Dedifferentiated amniotic fluid mesenchymal stem cell (primary cell): ENCODE results near the gene LIMS2.

Experiments used
- DNase-seq: peaks from one replicate; pipeline ENCODE4 v3.0.0-alpha.2; 2016; ENCODE audit errors: extremely low spot score

LIMS2 gene

DNA sequence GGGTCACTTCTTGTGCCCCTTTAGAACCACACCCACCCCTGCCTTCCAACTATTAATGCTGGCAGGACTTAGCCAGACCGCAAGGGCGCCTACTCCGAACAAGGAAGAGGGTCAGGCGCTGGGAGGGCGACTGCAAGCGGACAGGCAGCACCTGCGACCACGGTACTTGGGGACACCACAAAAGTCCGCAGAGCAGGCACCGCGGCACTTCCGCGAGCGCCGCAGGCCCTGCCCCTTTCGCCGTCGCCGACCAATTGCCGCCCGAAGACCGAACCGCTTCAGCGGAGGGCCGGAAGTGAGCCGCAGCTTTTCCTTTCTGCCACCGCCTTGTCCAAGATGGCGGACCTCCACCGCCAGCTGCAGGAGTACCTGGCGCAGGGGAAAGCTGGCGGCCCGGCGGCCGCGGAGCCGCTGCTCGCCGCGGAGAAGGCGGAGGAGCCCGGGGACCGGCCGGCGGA, 25.9 kb upstream of the LIMS2 start, which contains the start of gene SFT2D3:
Gene SFT2D3 (plus strand): TSS at position 305 of the 458 bp plus-strand sequence. CDS start 32 bp downstream, at position 337.
- peak; percentile 88 for DNase-seq

DNA sequence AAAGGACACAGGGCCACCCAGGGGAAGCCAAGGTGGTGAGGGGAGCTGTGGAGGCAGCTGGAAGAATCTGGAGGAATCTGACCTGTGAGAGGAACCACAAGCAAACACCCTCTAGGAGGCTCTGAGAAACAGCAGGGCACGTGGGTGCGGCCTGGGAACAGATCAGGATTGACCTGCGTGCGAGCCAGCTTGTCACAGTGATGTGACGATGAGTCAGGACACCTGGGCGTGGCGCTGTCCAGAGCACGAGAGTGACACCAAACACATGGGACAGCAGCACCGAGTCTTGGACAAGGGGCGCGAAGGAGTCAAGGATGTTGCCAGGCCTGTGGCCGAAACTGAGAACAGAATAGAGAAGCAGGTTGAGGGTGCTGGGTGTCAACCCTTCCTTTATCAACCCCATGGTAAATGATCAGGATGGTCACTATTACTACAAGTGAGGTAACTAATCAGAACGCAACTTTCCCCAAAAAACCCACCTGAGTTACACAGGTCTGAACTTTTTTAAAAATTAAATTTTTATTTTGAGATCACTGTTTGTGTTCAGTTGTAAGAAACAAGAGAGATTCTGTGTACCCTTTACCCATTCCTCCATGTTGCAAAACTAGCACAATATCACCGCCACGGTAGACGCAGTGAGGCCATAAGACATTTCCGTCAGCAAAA, 25.3 kb upstream of the LIMS2 start:
- no peak for DNase-seq

DNA sequence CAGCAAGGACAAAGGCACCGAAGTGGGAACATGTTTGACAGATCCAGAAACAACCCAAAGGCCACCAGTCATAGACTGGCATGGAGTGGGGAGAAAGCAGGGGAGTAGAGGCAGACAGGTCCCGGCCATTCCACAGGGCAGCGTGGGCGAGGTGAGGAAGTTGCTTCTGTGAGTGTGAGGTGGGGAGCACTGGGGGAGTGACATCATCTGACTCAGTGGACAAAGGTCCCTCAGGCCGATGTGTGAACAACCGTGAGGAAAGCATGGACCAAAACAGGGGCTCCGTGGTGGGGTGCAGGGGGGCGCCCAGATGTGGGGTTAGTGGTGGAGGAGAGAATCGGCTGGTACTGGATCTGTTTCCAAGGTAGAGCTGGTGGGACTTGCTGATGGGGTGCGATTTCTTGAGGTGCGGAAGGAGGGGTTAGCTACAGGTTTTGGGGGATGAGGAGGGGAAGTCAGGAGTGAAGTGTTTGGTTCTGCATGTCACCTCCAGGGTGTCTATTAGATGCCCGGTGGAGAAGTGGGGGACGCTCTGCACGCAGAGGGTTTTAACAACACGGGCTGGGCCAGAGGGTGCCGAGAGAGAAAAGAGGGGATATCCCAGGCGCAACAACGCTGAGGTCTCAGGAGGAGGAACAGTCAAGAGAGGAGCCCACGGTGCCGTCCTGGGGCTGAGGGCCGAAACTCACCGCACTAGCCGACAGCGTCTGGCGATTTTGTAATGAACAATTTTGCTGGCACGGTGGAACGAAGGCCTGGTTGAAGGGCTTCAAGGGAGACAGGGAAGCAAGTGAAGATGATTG, 23.4 kb upstream of the LIMS2 start:
- DNase-seq, result no peak

DNA sequence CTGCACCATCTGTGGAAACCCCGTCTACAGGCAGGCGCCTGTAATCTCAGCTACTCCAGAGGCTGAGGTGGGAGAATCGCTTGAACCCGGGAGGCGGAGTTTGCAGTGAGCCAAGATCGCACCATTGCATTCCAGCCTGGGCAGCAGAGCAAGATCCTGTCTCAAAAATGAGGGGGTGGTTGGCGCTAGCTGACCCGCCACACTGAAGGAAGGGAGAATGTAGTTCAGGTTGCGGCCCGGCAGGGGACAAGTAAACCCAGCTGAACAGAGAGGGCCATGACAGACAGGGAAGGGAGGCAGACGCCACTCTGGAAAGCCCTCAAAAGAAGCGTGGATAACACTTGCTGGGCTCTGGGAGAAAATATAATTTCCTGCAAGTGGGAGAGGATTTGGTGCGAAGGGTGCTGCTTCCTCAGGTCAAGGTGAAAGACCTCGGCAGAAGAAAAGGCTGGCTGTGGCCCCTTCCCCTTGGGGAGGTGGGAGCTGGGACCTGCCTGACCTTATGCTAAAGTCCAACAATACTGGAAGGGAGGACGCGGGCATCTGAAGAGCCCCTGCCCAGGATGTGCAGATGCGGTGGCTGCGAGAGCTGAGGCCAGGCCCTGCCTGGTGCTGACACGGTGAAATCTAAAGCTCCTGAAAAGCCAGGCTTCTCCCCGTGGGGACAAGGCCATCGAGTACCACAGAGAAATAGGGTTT, 22.3 kb upstream of the LIMS2 start:
- DNase-seq, result no peak

DNA sequence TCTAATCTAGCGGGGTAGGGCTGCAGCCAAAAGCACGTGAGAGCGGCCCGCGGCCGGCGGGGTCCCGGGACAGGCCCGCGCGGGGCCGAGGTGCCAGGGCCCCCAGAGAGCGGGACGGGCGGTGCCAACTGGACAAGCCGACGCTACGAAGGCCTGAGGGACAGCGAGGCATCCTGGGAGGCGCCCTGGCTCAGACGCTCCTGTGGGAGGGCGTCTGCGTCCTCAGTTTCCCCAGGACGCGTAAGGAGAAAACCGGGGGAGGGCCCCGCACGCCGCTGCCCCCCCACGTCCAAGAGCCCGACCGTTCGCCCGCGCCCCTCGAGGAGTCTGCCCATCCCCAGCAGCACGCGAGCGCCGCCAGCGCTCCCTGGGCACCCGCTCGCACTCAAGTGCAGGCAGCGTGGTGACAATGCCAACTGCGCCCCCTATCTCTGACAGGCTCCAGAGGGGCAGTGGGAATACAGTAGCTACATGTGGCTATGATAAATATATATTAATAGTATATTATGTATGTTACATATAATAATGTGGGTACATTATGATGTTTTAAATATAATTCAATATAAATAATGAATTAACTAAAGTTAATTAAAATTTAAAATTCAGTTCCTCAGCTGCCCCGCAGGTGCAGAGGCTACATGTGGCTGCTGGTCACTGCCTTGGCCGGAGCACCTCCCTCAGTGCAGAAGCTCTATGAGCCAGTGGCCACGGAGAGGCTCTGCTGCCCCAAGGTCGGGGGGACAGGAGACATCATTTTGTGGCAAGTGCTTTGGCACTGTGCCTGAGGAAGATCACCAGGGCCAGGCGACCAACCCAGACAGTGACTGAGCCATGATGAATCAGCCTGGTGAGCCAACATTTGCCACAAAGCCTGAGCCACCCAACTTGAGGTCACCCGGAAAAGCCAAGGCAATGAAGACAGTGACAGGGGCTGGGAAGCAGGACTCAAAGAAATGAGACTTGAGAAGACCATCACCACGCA, 20.5 kb upstream of the LIMS2 start:
- peak; percentile 53 for DNase-seq

DNA sequence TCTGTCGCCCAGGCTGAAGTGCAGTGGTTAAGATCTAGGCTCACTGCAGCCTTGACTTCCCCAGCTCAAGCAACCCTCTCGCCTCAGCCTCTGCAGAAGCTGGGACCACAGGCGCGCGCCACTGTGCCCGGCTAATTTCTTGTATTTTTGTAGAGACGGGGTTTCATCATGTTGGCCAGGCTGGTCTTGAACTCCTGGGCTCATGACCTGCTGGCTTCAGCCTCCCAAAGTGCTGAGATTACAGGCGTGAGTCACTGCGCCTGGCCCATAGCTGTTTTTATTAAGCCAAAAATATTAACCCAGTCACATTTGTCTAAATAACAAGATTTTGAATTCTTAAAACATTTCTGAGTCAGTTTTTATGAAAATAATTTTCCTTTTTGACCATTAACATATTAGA, 19.7 kb upstream of the LIMS2 start:
- DNase-seq, result no peak

DNA sequence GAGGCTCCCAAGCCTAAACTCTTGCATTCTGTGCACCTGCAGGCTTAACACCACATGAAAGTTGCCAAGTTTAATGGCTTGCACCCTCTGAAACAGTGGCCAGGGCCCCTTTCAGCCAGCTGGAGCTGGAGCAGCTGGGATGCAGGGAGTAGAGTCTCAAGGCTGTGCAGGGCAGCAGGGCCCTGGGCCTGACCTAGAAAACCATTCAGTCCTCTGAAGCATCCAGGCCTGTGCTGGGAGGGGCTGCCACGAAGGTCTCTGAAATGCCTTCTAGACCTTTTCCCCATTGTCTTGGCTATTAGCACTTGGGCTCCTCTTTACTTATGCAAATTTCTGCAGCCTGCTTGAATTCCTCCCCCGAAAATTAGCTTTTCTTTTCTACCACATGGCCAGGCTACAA, 15.4 kb upstream of the LIMS2 start:
- DNase-seq, result no peak

DNA sequence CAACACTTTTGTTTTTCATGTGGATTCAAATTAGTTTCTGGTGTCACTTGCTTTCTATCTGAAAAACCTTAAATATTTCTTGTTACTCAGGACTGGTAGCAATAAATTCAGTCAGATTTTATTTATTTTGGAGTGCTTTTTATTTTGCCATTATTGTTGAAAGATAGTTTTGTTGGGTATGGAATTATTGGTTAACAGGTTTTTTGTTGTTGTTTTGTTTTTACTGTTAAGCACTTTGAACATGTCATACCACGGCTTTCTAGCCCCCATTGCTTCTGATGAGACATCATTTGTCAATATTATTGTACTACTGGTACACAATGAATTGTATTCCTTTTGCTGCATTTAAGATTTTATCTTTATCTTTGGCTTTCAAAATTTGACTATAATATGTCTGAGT, 13.1 kb upstream of the LIMS2 start:
- no peak for DNase-seq

DNA sequence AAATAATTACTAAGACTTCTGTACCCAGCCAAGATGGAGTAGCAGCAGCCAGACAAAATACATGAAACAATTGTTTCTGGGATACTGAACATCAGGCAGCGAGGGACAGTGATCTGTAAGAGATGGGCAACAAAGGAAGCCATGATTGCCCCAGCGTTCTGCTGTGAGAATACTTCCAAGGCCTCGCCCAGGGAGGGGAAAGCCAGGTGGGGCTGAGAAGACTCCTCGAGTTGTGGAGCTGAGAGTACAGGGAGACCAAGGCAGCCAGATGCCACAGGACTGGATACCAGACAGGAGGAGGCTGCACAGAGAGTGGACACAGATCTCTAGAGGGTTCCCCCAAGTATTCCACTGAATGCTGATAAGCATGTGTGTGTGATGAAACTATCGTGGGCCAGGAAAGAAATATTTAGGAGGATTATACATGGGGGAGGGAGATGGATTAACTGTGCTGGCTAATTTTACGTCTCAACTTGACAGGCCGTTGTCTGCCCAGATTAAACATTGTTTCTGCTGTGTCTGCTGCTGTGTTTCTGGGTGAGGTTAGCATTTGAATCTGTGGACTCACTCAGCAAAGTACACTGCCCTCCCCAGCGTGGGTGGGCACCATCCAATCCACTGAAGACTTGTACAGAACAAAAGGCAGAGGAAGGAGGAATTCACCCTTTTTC, 10.2 kb upstream of the LIMS2 start:
- no peak for DNase-seq

DNA sequence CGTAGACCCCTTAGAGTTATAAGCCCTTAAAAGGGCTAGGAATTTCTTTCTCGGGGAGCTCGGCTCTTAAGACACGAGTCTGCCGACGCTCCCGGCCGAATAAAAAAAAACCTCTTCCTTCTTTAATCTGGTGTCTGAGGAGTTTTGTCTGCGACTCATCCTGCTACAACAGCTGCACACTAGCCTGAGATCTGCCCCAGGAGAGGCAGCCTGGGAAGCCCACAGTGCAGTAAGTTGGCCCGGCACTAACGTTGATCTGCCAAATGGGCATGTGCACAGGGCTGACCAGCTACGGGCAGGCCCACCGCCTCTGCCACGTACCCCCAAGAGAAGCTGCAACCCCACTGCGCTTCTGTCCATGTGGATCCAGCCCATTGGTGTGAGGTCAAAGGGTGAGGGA, 8.4 kb upstream of the LIMS2 start:
- DNase-seq, result no peak

DNA sequence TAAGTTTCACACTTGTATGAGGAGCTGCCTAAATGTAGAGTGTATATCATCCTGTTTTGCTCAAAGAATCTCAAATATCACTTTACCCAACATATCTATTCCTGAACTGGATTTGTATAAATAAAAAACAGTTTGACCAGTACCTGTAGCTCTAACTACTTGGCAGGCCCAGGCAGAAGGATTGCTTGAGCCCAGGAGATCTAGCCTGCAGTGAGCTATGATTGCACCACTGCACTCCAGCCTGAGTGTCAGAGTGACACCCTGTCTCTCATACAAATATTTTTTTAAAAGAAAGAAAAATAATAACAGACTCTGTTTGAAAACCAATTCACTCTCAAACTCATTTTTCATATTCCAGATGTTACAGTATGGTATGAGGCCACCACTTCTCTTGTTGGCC, 7.7 kb upstream of the LIMS2 start:
- no peak for DNase-seq

DNA sequence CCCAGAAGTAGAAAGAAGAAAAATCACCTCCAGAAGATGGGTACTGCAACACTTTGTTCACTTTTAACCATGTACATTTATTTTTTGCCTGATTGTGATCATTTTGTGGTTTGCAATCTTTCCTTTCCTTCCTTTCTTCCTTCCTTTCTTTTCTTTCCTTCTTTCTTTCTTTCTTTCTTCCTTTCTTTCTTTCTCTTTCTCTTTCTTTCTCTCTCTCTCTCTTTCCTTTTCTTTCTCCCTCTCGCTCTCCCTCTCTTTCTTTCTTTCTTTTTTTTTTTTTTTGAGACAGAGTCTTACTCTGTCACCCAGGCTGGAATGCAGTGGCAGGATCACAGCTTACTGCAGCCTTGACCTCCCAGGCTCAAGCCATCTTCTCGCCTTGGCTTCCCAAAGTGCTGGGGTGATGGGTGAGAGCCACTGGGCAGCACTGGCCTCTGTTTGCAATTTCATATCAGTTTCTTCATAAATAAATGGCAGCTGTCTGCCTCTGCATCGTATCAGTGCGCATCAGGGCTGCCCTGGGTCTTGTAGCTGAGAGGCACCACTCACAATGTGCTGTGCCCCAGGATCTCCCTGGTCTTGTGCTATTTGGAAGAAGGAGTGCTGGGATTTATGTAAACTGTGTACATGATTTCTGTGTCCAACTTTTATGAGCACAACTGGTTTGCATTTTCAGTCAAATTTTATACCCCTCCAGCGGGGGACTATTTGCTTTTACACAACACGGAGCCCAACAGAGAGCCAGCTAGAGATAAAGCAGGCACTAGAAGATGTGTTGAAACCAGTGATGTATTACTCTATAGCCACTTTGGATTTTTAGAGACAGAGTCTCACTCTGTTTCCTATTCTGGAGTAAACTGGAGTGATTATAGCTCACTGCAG, 6.9 kb upstream of the LIMS2 start:
- DNase-seq, result no peak

DNA sequence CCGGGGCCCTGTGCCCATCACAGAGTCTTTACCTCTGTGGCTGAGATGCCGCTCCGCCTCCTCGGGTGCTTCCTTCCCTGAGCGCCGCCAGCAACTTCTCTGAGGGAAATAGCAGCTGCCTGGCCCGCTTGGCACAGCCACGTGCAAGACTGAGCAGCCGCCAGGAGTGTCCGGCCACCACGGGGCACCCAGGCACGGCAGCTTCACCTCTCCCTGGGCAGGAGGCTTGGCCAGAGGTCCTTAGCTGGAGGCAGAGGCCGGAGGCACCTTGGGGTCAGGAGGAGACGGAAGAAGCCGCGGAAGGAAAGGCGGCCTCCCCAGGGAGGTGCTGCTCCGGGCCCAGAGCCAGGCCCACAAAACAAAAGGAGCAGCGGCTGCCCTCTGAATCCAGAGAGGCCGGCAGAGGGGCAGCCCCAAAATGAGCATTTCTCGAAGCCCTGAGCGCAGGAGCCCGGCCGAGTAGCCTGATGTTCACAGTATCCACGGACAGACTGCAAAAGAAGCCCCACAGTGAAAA, 6.0 kb upstream of the LIMS2 start:
- no peak for DNase-seq

DNA sequence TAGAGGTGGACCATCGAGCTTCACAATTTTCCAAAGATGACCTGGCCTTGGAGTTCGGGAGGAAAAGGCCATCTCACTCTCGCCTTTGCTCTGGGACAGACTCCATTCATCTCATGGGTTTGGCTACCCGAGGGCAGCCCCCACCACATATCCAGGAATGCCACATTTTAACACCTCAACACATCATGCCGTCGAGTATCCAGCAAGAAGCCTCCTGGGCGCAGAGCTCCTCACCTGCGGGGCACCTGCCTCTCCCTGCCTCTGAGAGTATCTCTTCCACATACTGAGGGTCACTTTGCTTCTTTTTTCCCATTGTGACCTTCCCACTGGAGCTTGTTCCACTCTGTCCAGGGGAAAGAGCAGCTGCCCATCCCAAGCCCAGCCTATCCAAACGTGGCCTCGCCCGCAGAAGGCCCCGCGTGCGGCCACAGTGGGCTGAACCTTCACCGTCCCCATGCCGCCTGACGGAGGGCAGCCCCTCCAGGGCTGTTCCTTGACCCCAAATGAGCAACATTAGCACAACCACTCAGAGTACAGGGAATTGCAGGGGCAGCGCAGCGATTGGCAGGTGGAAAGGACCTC, 5.5 kb upstream of the LIMS2 start:
- DNase-seq, result no peak

DNA sequence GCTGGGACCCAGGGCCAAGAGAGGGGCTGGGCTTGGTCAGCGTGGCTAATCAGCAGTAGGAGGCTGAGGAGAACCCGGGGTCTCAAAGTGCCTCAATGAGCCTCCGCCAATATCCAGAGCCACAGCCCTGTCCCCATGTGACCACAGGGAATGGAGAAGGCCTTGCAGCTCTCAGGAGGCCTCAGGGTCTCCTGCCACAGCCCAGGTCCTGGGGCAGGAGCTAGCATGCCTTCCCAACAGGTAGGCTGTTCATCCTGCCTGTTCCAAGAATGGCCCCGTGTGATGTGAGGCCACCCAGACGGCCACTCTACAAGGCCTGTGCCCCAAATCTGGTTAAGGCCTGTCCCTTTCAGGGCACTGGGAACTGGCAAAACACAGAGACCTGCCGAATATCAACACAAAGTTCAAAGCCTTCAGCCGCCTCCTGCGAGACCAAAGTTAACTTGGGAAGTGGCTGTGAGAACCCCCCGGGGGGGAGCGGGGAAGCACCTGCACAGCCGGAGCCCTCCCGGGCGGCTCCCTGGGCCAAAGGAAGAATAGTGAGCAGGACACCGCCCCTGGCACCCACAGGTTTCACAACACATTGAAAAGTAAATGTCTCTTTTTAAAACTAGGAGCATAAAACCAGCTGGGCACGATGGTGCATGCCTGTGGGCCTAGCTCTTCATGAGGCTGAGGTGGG, 4.5 kb upstream of the LIMS2 start:
- DNase-seq, result no peak

DNA sequence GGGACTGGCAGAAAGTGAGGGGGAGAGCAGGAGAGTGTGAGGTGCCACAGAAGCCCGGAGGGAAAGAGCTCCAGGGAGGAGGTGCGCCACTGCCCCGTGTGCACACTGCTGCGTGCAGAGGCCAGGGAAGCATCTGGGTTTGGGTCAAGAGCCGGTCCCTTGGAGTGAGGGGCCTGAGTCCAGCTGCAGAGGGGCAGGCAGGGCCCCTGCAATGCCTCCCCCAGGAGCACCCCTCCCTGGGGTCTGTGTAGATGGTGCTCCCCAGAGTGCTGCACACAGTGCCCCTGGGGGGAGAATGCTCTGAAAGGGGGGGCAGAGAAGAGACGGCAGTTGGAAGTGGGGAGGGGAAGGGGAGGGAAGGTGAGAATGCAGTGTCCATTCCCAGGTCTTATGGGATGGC, 3.7 kb upstream of the LIMS2 start:
- DNase-seq, result no peak

DNA sequence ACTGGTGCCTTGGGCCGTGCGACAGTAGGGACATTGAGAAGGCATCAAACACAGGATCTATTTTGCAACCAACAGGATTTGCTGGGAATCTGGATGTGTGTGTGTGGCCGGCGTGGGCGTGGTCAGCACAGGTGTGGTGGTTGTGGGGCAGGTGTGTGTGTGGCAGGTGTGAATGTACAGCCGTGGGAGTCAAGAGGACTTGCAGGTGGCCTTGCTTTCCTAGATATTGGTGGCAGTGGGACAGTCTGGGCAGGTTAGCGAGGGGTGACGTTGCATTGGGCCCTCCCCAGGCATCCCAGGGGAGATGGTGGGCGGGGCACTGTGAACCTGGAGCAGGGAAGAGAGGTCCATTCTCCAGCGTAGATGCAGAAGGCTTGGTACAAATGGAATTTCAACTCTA, 3.2 kb upstream of the LIMS2 start:
- DNase-seq, result no peak

DNA sequence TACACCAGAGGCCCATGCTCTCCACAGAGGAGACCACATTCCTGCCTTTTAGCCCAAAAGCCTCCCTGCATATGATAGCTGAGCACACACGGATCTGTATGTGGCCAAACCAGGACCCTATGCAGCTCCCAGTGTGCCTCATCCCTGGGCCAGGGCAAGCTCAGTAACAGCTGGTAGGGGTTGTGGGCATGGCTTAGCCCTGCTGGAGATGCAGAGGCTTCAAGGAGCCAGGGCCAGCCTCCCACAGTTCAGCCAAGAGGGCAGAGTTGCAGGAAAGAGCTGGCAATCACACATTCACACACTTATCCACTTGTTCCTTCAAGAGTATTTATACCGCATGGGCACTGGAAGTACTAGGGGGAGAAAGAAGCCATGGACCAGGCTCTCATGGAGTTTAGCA, 1.6 kb upstream of the LIMS2 start:
- no peak for DNase-seq
